ENCODE data around the gene ZNF70. TPM values are rescaled to one million over a fixed set of nuclear protein-coding genes. Genes with fewer than 3 reads are reported as not detected.

ZNF70 gene
- total RNA-seq, 1 experiment from 2014 or later: 3.2 TPM

- TF ChIP-seq POLR2AphosphoS5 (IDR thresholded peaks at IDR 0.05; ENCODE audit: low read depth, low read length) (no peak), SIN3A (IDR thresholded peaks at IDR 0.05; ENCODE audit: borderline replicate concordance, insufficient read depth, low read depth, low read length) (no peak), REST (IDR thresholded peaks at IDR 0.05; ENCODE audit: insufficient read depth in 1 of 2, low read depth in 2 of 2, low read length in 1 of 2) (no peak), TCF7L2 (IDR thresholded peaks at IDR 0.05; ENCODE audit: low read depth, low read length) (no peak), CTCF (IDR thresholded peaks at IDR 0.05) (no peak)
- intact Hi-C loops (cut with micrococcal nuclease; ENCODE audit: unreplicated experiment) (no loop called here), in situ Hi-C loops (cut with HindIII; ENCODE audit: low pct_unique_long_range_greater_than_20kb, low sequenced_read_pairs) (no loop called here)
- no peak overlapping the region for H3K27ac ChIP-seq (ENCODE audit: low read length)
- ChIA-PET CTCF (no interaction called here), POLR2A (interaction anchor here (0.7 kb wide), 1 partner anchor 22 kb away, joined by 3 read pairs; no protein-coding TSS in a partner anchor)
- ATAC-seq: no peak
- H3K9me3 ChIP-seq (ENCODE audit: control insufficient read depth, insufficient read depth, low read depth, low read length): no peaks in the 10 kb centered on the region
- no peak for DNase-seq (ENCODE audit: low read depth, low spot score)
- H3K36me3 ChIP-seq (ENCODE audit: control insufficient read depth, insufficient read depth, low read length): no peaks in the 10 kb centered on the region
- no TSS peak for BruUV-seq (replicated peaks)
- H3K4me1 ChIP-seq (ENCODE audit: control insufficient read depth, insufficient read depth, low read length): no peaks in the 10 kb centered on the region
- no peaks in the 10 kb centered on the region for H3K27me3 ChIP-seq (ENCODE audit: control insufficient read depth, insufficient read depth, low read length)
- H3K4me3 ChIP-seq (ENCODE audit: low read depth in 2 of 2, low read length in 2 of 2): no peak overlapping the region
Observed at GRCh38 chr22:23695141-23695540, 55.8 kb downstream of the ZNF70 start.

GRCh38 chr22:23693979-23694680, 56.8 kb downstream of the ZNF70 start:
- no peak for DNase-seq (ENCODE audit: low read depth, low spot score)
- TF ChIP-seq REST (IDR thresholded peaks at IDR 0.05; ENCODE audit: insufficient read depth in 1 of 2, low read depth in 2 of 2, low read length in 1 of 2) (no peak), POLR2AphosphoS5 (IDR thresholded peaks at IDR 0.05; ENCODE audit: low read depth, low read length) (no peak), TCF7L2 (IDR thresholded peaks at IDR 0.05; ENCODE audit: low read depth, low read length) (no peak), SIN3A (IDR thresholded peaks at IDR 0.05; ENCODE audit: borderline replicate concordance, insufficient read depth, low read depth, low read length) (no peak), CTCF (IDR thresholded peaks at IDR 0.05) (no peak)
- no peaks in the 10 kb centered on the region for H3K9me3 ChIP-seq (ENCODE audit: control insufficient read depth, insufficient read depth, low read depth, low read length)
- H3K4me1 ChIP-seq (ENCODE audit: control insufficient read depth, insufficient read depth, low read length): no peaks in the 10 kb centered on the region
- no peak overlapping the region for H3K4me3 ChIP-seq (ENCODE audit: low read depth in 2 of 2, low read length in 2 of 2)
- ChIA-PET CTCF (no interaction called here), POLR2A (no interaction called here)
- H3K36me3 ChIP-seq (ENCODE audit: control insufficient read depth, insufficient read depth, low read length): no peaks in the 10 kb centered on the region
- intact Hi-C loops (cut with micrococcal nuclease; ENCODE audit: unreplicated experiment): no loop called here
- H3K27me3 ChIP-seq (ENCODE audit: control insufficient read depth, insufficient read depth, low read length): no peaks in the 10 kb centered on the region
- no TSS peak for BruUV-seq (replicated peaks)
- H3K27ac ChIP-seq (ENCODE audit: low read length): no peak overlapping the region
- no peak for ATAC-seq
- in situ Hi-C loops (cut with HindIII; ENCODE audit: low pct_unique_long_range_greater_than_20kb, low sequenced_read_pairs): no loop called here
